Sciatic nerve (tissue), 2 donors: ENCODE data around the gene MMP25. TPM values are rescaled to one million over a fixed set of nuclear protein-coding genes. Genes with fewer than 3 reads are reported as not detected.
A peak's percentile ranks its signal among the peaks of the same experiment; 100 is the strongest.

ENCODE experiments used
- ATAC-seq: fragments of 200-7000 bp; cut with Tn5 transposase; one replicate; pipeline ENCODE4 v1.9.1; 2020; ENCODE audit warnings: mild to moderate bottlenecking, moderate library complexity
- DNase-seq: peaks from one replicate; pipeline ENCODE4 v3.0.0-alpha.2; 2020; ENCODE audit warnings: low spot score
- intact Hi-C: fragments of 100-400 bp; cut with DNase I; formaldehyde crosslinking; loops from one replicate; pipeline ENCODE4 v1.14.2; 2022
- total RNA-seq: library from RNA; stranded (reverse); fragmentation: NEBNext Ultra II Directional; extraction: Animal tissue kit (Norgen Biotek cat#: 25700); gene quantifications from one replicate; pipeline ENCODE4 v1.2.1, GENCODE V29; 2021
- donor health status: DM: no; HTN: no; CAD: no.
- donor health status: DM: no; HTN: no; CAD: no.

Gene MMP25, protein sequence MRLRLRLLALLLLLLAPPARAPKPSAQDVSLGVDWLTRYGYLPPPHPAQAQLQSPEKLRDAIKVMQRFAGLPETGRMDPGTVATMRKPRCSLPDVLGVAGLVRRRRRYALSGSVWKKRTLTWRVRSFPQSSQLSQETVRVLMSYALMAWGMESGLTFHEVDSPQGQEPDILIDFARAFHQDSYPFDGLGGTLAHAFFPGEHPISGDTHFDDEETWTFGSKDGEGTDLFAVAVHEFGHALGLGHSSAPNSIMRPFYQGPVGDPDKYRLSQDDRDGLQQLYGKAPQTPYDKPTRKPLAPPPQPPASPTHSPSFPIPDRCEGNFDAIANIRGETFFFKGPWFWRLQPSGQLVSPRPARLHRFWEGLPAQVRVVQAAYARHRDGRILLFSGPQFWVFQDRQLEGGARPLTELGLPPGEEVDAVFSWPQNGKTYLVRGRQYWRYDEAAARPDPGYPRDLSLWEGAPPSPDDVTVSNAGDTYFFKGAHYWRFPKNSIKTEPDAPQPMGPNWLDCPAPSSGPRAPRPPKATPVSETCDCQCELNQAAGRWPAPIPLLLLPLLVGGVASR
- 9.1 TPM for total RNA-seq

DNA sequence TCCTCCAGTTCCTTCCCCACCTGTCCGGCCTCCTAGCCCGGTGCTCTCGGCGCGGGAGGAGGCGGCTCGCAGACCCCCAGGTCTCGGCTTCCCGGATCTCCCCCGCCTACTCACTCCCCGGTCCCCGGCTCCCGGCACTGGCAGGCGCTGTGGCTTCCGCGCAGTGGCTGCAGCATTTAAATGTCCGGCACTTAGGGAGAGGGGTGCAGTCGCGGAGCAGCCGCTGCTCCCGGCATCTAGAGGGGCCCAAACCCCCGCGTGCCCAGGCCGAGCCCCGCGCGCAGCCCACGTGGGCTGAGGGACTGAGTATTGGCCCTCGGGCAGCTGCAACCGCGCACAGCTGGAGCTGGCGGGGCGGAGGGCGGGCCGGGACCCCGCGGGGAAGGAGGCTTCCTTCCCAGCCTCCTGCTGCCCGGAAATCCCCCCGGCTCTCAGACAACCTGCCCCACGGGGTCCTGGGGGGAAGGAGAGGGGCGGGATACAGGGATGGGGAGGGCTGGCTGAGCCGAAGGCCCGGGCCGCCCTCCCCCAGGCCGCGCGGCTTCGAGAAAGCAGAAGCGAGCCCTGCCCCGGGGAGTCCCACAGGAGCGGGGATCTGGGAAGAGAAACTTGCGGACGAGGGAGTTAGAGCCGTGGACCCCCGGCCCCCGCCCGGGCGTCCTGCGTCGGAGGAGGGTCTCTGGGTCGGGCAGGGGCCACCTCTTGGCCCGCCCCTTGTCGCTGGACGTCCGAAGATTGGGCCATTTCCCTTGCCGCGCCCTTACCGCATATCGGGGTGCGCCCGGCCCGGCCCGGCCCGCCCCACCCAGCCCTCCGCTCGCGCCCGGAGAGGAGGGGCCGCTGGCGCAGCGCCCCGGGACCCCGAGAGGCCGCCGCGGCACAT lies at the start of gene MMP25:
MMP25 (plus strand) TSS at position 804 of the 883 bp plus-strand sequence. CDS start 357 bp downstream, outside the sequence.
- DNase-seq: no peak
- ATAC-seq: peak; percentile 41
- intact Hi-C loops: no loop called here

DNA sequence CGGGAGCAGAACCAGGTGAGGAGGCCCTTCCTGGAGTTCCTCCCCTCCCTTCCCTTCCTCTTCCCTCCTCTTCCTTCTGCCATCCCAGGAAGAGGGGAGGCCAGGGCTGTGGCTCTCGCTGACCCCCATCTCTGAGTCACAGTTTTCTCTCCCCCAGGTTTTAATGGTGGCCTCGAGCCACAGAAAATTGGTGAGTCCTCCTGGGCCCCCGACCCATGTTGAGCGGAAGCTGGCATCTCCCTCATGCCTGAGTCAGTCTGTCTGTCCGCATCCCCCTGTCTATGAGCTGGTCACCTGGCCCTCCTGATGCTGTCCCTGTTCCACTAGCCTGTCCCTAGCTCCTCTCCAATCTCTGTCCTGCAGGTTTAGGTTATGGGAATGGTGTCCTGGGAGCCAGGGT lies 46.4 kb upstream of the MMP25 start:
- ATAC-seq: no peak
- DNase-seq: no peak
- intact Hi-C loops: no loop called here

DNA sequence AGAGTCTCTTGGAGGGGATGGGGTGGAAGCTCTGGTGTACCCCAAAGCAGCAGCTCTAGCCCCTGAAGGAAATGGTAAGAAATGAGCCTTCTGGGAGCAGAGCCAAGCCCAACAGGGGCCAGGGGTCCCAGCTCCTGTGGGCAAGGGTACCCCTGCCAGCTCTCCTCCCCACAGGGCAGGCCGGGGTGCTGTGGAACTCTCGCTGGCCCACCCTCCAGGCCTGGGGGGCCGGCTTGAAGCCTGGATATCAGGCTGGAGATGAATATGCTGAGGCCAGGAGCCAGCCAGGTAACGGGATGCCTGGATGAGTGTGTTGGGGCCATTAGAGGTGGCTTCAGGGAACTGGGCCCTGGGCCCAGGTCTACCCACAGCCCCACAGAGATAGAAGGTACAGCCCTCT lies 45.8 kb upstream of the MMP25 start:
- intact Hi-C loops: no loop called here
- ATAC-seq (no peak), DNase-seq (no peak)

DNA sequence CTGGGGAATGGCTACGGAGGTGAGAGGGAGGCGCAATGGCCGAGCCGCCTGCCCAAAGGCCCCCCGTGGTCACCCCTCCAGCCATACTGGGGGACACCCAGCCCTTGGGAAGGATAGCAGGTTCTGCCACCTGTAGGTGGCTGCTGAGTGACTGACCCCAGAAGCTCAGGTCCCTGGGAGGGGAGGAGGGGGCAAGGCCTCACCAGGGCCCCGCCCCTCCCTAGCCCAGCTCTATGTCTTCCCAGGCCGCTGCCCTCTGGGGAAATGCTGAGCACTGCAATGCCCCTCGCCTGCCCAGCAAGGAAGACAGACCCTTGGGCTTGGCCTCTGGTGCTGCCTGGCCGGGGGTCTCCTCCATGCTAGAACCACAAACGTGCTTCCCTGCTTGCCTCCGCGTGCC lies 45.0 kb upstream of the MMP25 start:
- ATAC-seq: no peak
- intact Hi-C loops: no loop called here
- no peak for DNase-seq

DNA sequence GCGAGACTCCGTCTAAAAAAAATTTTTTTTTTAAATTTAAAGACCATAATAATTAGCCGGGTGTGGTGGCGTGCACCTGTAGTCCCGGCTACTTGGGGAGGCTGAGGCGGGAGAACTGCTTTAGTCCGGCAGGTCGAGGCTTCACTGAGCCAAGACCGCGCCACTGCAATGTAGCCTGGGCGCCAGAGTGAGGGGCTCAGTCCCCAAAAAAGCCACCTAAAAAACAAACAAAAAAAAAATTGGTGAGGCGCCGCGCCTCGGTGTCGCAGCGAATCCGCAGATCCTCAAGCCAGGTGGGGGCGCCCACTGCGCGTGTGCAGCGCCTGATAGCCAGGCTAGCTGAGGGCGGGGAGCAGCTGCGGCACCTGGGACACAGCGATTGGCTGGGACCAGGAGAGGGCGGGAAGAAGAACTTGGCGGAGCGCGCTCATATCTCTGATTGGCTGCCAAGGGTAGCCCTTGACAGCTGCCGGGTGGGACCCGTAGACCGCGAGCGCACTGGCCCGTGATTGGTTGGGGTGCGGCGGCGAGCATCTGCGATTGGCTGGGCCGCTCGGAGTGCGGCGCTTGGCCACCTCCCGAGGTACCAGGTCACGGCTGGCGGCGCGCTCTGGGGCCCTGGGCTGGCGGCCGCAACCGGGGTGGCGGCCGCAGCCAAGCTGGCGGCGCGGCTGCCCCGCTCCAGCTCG lies 42.6 kb upstream of the MMP25 start:
- ATAC-seq (peak; percentile 98), DNase-seq (peak; percentile 95)
- intact Hi-C loops: no loop called here

DNA sequence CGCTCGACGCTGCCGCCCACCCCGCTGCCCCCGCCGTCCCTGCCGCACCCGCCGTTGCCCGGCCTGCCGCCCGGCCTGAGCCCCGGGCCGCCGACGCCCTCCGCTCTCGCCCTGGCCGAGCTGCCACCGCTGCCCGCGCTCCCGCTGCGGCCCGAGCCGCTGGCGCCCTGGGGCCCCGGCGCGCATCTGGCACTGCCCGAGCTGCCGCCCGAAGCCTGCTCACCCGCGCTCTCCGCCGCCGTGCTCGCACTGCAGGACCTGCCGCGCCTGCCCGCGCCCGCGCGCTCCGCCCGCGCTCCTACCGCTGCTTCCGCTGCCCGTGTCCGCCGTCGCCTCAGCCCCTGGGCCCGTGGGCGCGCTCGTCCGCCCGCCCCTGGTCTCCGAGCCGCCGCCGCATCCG lies 42.0 kb upstream of the MMP25 start:
- intact Hi-C loops: no loop called here
- DNase-seq: no peak
- no peak for ATAC-seq

DNA sequence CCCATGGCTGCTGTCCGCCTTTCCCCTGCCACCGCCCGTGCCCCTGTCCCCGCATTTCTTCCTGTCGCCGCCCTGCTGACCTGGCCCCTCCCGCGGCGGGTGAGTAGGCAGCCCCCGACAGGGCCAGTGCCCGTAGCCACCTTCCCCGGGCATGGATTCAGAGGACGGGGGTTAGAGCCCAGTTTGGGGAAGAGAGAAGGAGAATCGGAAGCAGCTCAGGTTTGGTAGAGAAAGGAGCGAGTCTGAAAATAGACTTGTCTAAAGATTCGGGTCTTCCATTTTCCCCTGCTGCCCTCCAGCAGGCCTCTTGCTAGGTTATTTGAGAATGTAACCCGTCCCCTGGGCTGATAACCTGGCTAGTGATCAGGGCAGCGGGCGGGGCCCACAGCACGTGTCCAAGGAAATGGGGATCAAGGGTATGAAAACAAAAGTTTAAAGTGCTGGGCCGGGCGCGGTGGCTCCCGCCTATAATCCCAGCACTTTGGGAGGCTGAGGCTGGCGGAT lies 41.5 kb upstream of the MMP25 start:
- intact Hi-C loops: no loop called here
- no peak for DNase-seq
- no peak for ATAC-seq

DNA sequence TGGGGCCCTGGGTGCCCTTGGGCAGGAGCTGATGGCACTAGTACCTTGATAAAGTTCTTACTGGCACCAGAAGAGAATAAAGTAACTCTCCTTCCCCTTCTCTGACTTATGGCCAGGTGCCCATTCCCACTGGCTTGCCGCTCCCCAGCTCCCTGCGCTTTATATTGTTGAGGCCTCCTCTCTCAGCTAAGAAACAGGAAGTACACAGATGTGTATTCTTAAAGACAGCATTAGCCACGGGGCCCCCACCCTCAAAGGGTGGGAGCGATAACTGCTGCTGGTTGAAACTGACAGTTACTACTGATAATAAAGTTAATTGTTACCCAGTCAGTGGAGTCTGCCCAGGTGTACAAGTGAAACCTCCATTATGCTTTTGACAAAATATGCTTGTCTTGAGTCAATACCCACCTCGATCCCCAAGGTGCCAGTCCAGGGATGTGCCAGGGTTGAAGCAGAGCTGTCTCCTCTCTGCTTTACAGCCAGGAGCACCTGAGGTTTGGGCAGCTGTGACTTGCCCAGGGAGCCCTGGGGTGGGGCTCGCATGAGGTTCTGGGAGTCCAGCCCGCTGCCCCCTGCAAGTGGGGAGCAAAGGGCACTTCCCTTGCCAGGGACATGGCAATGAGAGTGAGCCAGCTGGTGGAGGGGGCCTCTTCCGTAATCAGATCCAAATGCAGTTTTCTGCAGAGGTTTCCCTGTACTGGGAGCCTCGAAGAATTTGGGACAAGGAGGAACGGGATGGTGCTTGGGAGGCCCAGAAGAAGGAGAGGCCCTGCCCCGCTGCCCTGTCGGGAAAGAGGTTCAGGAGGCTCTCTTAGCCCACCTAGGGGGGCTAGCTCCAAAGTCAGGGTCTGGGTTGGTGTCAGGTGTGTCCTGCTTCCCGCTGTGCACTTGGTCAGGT lies 39.1 kb upstream of the MMP25 start:
- intact Hi-C loops: no loop called here
- no peak for DNase-seq

DNA sequence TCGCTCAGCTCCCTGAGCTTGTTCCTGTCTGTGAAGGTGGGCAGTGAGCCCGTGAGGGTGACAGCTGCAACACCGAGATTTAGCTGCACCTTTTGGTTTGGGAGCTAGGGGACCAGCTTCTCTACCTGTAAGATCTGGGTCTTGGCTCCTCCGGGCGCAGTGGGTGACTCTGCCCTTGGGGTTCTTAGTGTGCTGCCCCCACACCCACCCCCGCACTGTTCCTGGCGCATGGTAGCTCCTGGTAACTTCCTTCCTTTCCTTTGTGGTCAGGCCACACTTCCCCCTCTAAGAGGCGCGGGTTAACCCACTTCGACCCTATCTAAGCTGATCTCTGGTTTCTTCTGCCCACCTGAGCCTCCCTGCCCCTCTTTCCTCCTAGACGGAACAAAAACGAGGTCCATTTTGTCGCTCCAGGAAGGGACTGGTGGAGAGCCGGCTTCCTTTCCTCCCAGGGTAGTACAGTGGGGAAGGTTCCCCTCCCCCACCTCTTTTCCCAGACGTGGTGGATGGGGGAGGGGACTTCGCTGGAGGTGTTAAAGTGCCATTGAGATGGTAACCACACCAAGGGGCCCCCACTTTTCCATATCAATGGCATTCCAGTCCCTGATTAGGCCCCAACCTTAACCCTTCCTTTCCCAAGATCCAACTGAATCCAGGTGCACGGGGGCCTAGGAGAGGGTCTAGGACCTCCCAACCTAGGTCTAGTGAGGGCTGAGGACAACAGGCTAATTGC lies 38.2 kb upstream of the MMP25 start:
- intact Hi-C loops: no loop called here
- ATAC-seq: no peak

More for the DNA sequence above, 39.1 kb upstream of the MMP25 start:
- no peak for ATAC-seq

DNA sequence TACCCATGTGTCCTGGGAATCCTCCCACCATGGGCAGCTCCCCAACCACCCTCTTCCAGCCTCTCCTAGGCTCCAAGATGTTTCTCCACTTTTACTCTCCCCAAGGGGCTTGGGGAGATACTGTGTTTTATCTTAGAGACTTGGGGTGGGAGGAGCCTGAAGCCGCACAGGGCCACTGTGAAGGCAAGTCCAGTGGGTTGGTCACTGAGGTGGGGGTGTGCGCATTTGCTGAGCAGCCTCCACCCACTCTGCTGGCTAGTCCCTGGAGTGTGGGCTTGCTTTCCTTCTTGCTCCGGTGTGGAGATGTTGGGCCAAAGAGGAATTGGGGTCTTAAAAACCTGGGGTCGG lies 37.7 kb upstream of the MMP25 start:
- no peak for DNase-seq
- intact Hi-C loops: no loop called here
- no peak for ATAC-seq

More for the DNA sequence above, 38.2 kb upstream of the MMP25 start:
- no peak for DNase-seq

DNA sequence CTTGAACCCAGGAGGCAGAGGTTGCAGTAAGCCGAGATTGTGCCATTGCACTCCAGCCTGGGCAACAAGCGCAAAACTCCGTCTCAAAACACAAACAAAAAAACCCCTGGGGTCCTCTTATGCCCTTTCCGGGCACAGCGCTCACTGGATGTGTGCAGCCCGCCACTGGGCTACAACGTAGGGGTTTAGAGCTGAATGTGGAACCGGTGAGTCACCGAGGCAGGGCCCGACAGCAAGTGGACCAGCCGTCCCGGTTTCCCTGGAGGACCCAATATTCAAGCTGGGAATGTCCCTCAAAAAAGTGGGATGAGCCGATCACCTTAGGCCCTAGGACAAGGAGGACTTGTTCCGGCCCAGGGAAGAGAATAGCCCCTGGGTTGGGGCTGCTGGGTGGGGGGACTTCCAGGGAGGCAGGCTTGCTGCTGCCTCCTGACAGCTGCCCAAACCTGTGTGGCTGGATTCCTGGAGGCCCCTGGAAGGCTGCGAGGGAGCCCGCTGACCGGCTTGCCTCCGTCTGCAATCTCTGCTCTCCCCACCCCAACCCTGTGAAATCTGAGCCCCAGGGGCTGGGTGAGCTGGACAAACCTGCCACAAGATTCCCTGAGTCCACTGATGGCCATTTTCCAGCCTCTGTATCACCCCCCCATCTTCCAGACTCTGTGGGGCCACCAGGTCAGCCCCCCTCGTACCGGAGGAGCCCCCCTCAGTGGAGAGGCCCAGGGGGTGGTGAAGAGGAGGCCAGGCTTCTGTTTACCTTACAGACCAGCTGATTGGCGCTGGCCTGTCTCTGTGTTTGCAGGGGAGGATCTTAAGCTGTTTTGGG lies 36.6 kb upstream of the MMP25 start:
- no peak for DNase-seq
- no peak for ATAC-seq
- intact Hi-C loops: no loop called here

DNA sequence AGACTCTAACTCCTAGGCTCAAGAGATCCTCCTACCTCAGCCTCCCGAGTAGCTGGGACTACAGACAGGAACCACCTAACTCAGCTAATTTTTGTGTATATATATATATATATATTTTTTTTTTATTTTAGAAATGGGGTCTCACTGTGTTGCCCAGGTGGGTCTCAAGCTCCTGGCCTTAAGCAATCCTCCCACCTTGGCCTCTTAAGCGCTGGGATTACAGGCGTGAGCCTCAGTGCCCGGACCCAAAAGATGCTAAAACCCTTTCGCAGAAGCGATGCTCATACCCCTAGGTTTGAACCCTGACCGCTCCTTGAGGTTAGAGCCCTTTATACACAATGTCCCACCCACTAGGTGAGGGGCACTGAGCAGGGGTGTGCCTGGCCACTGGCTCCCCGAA lies 35.9 kb upstream of the MMP25 start:
- ATAC-seq (no peak), DNase-seq (no peak)
- intact Hi-C loops: no loop called here

DNA sequence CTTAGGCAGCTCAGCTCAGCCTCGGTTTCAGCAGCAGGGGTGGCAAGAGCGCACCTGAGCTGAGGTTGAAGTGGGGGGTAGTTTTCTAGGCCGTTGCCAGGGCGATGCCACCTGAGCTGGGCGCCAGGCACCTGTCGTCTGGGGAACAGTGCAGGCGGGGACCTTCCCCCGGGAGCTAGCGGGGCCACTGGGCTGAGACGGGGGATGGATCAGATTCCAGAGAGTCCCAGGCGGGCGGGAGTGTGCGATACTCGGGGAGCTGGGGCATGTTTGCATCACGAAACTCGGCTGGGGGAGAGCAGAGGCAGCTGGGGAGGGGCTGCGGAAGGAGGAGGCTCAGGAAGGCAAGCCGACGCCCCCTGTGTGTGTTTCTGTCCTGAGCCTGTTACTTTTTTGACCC lies 34.1 kb upstream of the MMP25 start:
- DNase-seq (no peak), ATAC-seq (no peak)
- intact Hi-C loops: no loop called here

DNA sequence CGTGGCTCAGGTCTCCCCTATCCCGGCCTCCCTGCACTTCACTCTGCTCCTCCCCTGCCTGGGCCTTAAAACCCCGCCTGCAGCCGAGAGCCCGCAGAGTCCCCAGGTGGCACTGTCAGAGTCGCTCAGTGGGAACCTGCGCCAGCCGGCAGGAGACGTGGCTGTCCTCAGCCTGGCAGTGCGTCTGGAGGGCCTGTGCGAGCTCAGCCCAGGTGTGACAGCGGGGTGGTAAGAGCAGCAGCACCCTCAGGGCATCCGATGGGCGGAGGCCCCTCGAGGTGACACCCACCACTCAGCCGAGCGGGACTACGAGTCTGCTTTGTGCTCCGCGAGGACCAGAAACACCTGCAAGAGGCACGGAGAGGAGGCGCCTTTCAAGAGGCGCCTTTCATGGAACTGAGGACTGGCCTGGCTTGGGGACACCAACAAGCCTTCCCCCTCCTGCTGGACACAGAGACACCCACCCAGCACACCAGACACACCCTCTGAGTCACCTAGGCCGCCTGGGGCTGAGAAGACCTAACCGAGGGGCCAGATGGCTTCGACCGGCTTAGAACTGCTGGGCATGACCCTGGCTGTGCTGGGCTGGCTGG lies 33.4 kb upstream of the MMP25 start, which contains the start of gene CLDN9:
CLDN9 (plus strand) TSS at position 96 of the 593 bp plus-strand sequence; CDS start at position 536, 440 bp downstream.
- DNase-seq (no peak), ATAC-seq (no peak)
- intact Hi-C loops: no loop called here

DNA sequence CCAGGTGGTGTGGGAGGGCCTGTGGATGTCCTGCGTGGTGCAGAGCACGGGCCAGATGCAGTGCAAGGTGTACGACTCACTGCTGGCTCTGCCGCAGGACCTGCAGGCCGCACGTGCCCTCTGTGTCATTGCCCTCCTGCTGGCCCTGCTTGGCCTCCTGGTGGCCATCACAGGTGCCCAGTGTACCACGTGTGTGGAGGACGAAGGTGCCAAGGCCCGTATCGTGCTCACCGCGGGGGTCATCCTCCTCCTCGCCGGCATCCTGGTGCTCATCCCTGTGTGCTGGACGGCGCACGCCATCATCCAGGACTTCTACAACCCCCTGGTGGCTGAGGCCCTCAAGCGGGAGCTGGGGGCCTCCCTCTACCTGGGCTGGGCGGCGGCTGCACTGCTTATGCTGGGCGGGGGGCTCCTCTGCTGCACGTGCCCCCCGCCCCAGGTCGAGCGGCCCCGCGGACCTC lies 32.8 kb upstream of the MMP25 start:
- ATAC-seq: no peak
- DNase-seq: no peak
- intact Hi-C loops: no loop called here

DNA sequence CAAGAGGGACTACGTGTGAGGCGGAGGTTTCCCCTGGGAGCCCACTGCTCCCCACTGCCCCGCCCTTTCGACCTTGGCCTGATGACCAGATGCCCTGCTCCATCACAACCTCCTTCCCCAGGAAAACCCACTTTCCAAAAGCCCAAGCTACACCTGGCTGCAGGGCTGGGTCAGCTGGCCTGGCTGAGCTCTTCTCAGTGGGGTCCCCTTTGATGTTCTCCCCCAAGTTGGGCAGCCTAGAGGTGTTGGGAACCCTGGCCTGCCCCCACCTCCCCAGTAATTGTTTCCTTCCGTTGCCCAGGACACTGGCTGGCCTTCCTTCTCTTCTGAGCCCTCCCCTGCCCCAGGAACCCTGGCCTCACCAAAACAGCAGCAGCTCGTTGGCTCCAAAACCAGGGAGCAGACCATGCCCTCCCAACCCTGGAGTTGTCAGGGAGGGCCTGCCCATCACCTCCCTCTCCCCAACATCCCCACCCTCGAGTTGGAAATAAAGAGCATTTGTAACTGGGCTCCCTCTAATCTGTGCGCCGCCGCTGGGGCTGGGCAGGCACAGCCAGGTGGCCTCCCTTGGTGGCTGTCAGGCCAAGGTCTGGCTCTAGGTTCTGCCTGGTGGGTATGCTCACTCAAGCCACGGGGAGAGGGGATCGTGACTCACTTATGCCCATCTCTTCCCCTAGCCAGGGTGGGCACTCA lies 32.2 kb upstream of the MMP25 start:
- intact Hi-C loops: no loop called here
- DNase-seq (no peak), ATAC-seq (no peak)
